ENCODE measurements around the gene BCL11B. TPM values are rescaled to one million over a fixed set of nuclear protein-coding genes. Genes with fewer than 3 reads are reported as not detected.

BCL11B gene
- total RNA-seq, 1 donor from 2014 or later: 1.0 TPM

DNA sequence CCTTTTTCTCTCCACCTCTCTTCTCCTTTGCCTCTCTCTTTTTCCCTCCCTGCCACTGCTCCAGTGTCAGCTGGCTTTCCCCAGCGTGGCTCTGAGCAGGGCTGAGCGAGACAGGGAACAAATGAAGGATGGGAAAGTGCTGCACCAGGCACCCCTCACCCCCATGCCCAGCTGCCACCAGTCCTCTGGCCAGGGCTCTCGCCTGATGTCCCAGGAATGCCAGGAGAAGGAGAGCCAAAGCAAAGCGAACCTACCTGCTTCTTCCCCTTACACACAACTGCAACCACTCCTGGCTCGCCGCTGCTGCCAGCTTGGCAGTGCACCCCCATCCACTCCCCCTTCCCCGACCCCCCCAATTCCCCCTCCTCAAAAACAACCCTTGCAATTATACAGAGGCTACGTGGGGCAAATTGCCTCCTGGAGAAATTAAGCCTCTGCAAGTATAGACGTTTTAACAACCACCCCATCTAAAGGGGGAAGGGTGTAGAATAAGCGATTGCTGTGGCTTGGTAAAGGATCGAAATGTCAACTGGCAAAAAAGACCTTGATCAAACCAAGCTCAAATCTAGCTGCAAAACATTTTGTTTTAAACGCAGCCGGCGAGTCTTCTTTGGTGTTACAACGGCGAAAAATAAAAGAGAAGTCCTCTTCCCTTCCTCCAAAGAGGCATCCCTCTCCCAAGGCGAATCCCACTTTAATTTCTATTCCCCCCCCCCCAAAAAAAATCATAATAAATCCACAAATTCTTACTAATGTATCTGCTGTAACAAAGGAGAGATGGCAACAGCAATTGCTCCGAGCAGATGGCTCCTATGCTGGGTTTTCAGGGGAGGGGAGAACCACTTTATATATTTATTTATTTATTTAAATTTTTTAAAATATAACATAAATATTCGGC lies 2.9 kb downstream of the BCL11B start:
- H3K4me3 Mint-ChIP-seq (ENCODE audit: unreplicated experiment): no peak overlapping the region
- peaks cover 8% of the 10 kb centered on the region for H3K27me3 Mint-ChIP-seq (ENCODE audit: unreplicated experiment)
- H3K27ac Mint-ChIP-seq (ENCODE audit: unreplicated experiment): no peak overlapping the region
- TF ChIP-seq, protein P1, sequence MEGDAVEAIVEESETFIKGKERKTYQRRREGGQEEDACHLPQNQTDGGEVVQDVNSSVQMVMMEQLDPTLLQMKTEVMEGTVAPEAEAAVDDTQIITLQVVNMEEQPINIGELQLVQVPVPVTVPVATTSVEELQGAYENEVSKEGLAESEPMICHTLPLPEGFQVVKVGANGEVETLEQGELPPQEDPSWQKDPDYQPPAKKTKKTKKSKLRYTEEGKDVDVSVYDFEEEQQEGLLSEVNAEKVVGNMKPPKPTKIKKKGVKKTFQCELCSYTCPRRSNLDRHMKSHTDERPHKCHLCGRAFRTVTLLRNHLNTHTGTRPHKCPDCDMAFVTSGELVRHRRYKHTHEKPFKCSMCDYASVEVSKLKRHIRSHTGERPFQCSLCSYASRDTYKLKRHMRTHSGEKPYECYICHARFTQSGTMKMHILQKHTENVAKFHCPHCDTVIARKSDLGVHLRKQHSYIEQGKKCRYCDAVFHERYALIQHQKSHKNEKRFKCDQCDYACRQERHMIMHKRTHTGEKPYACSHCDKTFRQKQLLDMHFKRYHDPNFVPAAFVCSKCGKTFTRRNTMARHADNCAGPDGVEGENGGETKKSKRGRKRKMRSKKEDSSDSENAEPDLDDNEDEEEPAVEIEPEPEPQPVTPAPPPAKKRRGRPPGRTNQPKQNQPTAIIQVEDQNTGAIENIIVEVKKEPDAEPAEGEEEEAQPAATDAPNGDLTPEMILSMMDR (IDR thresholded peaks at IDR 0.05; ENCODE audit: unreplicated experiment): no peak
- H3K9me3 Mint-ChIP-seq (ENCODE audit: unreplicated experiment): no peaks in the 10 kb centered on the region
- H3K36me3 Mint-ChIP-seq (ENCODE audit: low read depth, unreplicated experiment): peaks cover 3% of the 10 kb centered on the region
- H3K4me1 Mint-ChIP-seq (ENCODE audit: unreplicated experiment): peaks cover 14% of the 10 kb centered on the region
- DNase-seq (ENCODE audit: low spot score): no peak

DNA sequence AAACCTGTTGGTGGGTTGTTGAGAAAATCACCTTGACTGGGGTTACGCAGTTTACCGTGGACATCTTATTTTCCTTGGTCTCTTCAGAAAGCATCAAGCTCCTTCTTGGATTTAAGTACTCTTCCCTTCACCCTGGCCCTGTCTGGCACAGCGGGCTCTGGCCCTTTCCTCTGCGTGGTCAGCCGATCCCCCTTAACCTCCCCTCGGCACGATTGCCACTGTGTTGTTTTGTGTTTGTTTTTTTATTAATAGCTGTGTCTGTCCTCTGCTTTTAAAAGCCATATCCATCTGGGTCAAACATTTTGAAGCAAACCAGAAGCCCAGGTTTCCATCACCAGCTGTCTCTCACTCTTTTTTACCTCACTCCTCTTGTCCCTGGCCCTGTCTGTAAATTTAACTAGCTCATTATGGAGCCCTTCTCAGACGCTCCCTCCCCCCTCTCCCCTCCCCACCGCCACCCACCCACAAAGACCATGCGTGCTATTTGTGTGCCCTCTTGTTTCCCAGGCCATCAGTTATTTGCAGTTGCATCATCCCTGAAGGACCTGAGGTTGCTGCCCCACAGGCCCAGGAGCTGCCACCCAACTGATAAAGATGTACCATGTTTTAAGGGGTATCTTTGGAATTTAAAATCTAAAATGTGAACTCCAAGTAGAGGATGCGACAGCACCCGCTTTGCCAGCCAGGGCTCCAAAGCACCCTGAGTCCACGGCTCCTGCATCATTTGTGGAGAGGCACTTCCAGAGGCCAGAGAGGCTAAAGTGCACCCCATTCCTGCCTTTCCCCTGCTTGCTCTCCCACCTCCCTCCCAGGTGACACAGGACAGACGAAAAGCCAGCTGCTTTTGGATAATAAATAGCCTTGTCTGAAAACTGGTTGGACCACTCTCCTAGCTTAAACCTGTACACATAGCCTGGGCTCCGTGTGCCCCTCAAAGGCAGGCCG lies 3.9 kb downstream of the BCL11B start:
- no peak for DNase-seq (ENCODE audit: low spot score)
- H3K27ac Mint-ChIP-seq (ENCODE audit: unreplicated experiment): no peak overlapping the region
- H3K9me3 Mint-ChIP-seq (ENCODE audit: unreplicated experiment): no peaks in the 10 kb centered on the region
- peaks cover 3% of the 10 kb centered on the region for H3K36me3 Mint-ChIP-seq (ENCODE audit: low read depth, unreplicated experiment)
- no peak overlapping the region for H3K4me3 Mint-ChIP-seq (ENCODE audit: unreplicated experiment)
- TF ChIP-seq, protein P1 (IDR thresholded peaks at IDR 0.05; ENCODE audit: unreplicated experiment): no peak
- peaks cover 20% of the 10 kb centered on the region for H3K4me1 Mint-ChIP-seq (ENCODE audit: unreplicated experiment)
- H3K27me3 Mint-ChIP-seq (ENCODE audit: unreplicated experiment): peaks cover 11% of the 10 kb centered on the region

DNA sequence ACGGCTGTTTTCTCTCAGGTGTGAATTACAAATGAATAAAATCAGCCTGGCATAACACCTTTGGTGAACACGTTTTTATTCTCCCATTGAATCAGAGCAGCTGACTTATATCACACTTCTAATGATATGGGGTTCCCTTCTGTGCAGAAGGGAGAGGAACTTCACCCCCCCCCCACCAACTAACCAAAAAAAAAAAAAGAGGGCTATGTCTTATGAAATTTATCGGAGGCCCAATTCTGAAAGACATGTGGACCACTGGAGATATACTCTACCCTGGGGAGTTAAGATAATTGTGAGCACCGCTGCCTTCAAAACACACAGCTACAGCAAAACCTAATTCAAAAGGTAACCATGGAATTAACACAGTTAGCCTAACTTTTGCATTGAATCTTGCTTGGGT lies 4.6 kb downstream of the BCL11B start:
- H3K4me1 Mint-ChIP-seq (ENCODE audit: unreplicated experiment): peaks cover 20% of the 10 kb centered on the region
- no peaks in the 10 kb centered on the region for H3K9me3 Mint-ChIP-seq (ENCODE audit: unreplicated experiment)

DNA sequence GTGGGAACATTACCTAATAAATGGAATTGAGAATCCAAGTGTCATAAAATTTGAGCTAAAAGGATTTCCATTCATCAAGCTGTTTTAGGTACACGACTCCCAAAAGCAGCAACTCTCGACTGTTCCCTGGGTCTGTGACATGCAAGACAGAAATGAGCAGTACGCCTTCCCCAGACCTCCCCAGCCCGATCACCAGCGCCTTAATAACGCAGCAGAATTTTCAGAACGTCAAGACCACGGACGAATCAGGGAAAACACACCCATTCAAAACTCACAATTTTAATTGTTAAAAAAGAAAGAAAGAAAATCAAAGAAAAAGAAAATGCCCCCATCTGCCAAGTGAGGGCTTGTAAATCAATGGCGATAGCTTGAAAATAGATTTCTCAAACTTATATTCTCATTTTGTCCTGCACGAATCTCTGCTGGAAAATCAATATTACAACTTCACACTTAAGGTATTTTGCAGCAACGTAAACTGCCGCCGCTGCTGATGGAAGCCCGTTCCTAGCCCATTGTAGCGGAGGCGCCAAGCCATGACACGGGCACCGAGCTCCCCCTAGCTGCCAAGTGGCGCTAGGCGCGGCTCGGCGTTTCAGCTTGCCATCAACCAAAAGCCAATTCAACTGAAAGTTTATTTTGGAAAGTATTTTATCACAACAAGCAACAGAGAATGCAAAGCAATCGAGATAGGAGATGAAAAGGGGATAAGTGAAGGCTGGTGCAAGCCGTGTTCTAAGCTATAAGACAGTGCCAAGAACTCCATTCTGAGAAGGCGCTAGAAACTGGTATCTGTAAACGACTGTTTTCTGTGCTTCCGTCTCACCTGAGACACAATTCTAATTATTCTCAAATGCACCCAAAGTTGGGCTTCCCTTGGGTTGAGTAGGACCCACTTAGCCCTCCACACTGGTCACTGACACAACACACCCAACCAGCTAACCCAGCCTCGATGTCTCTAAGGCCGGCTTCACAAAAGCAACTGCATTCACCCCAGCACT lies 5.5 kb downstream of the BCL11B start:
- Mint-ChIP-seq H3K4me1 (ENCODE audit: unreplicated experiment) (peaks cover 20% of the 10 kb centered on the region), H3K27ac (ENCODE audit: unreplicated experiment) (no peak overlapping the region), H3K27me3 (ENCODE audit: unreplicated experiment) (peaks cover 8% of the 10 kb centered on the region), H3K36me3 (ENCODE audit: low read depth, unreplicated experiment) (peaks cover 3% of the 10 kb centered on the region), H3K9me3 (ENCODE audit: unreplicated experiment) (no peaks in the 10 kb centered on the region), H3K4me3 (ENCODE audit: unreplicated experiment) (no peak overlapping the region)
- TF ChIP-seq, protein P1 (IDR thresholded peaks at IDR 0.05; ENCODE audit: unreplicated experiment): peak; percentile 92
- DNase-seq (ENCODE audit: low spot score): peak; percentile 90

More for the DNA sequence above, 4.6 kb downstream of the BCL11B start:
- Mint-ChIP-seq H3K4me3 (ENCODE audit: unreplicated experiment) (no peak overlapping the region), H3K27me3 (ENCODE audit: unreplicated experiment) (peaks cover 11% of the 10 kb centered on the region), H3K36me3 (ENCODE audit: low read depth, unreplicated experiment) (peaks cover 3% of the 10 kb centered on the region), H3K27ac (ENCODE audit: unreplicated experiment) (no peak overlapping the region)
- no peak for DNase-seq (ENCODE audit: low spot score)
- TF ChIP-seq, protein P1 (IDR thresholded peaks at IDR 0.05; ENCODE audit: unreplicated experiment): no peak

Data from endothelial cell (in vitro differentiated cells).